IMR-90 (cell line): ENCODE results near the gene AKAP17A. TPM values are rescaled to one million over a fixed set of nuclear protein-coding genes. Genes with fewer than 3 reads are reported as not detected.

Source experiments
- ATAC-seq: fragments of 200-7000 bp; cut with Tn5 transposase; 2 replicates; pipeline ENCODE4 v1.9.1; 2020; ENCODE audit warnings: low read depth, mild to moderate bottlenecking, moderate library complexity
- BruUV-seq: library from RNA; stranded (reverse); fragments of 400-500 nt; replicated peaks from 2 replicates; lab custom pipeline; 2021; lab: Mats Ljungman, UMichigan
- CTCF ChIA-PET: fragments of 300-600 bp; formaldehyde crosslinking; extraction: SDS; loops from one replicate; lab custom pipeline; 2021; ENCODE audit warnings: antibody characterized with exemption; lab: Yijun Ruan, JAX
- POLR2A ChIA-PET: fragments of 300-600 bp; sonication (Branson Sonifier 250); formaldehyde crosslinking; loops from one replicate; lab custom pipeline; 2022; ENCODE audit warnings: antibody characterized with exemption; ENCODE audit not compliant: unreplicated experiment; lab: Charles Lee
- DNase-seq: peaks from one replicate; pipeline ENCODE4 v3.0.0; 2013
- H2AFZ ChIP-seq: replicated peaks from 2 replicates; pipeline ENCODE3; 2013; ENCODE audit warnings: low read length, mild to moderate bottlenecking; ENCODE audit not compliant: poor library complexity
- H2AK5ac ChIP-seq: 2 replicates; pipeline ENCODE4 v1.6.1; 2013; ENCODE audit warnings: low read depth, low read length, inconsistent platforms
- H2AK9ac ChIP-seq: replicated peaks from 2 replicates; pipeline ENCODE3; 2013; ENCODE audit warnings: mild to moderate bottlenecking, low read depth, low read length, moderate library complexity; ENCODE audit not compliant: poor library complexity
- H2BK120ac ChIP-seq: 2 replicates; pipeline ENCODE4 v1.6.1; 2013; ENCODE audit warnings: low read depth, low read length, inconsistent platforms
- H2BK15ac ChIP-seq: 3 replicates; pipeline ENCODE4 v1.6.1; 2013; ENCODE audit warnings: low read depth, low read length, inconsistent platforms
- H2BK20ac ChIP-seq: 2 replicates; pipeline ENCODE4 v1.6.1; 2013; ENCODE audit warnings: low read depth, mild to moderate bottlenecking, inconsistent platforms, low read length, moderate library complexity
- H2BK5ac ChIP-seq: 2 replicates; pipeline ENCODE4 v1.6.1; 2013; ENCODE audit warnings: mild to moderate bottlenecking, low read depth, low read length, inconsistent platforms; ENCODE audit not compliant: poor library complexity, severe bottlenecking
- H3K14ac ChIP-seq: replicated peaks from 2 replicates; pipeline ENCODE4 v1.6.1; 2013; ENCODE audit warnings: low read depth, low read length, inconsistent platforms
- H3K18ac ChIP-seq: 2 replicates; pipeline ENCODE4 v1.6.1; 2013; ENCODE audit warnings: low read depth, low read length, control low read depth
- H3K23ac ChIP-seq: 2 replicates; pipeline ENCODE4 v1.6.1; 2013; ENCODE audit warnings: low read depth, low read length, inconsistent platforms
- H3K27ac ChIP-seq: 2 replicates; pipeline ENCODE4 v1.5.1; 2013; ENCODE audit warnings: mild to moderate bottlenecking, control low read depth, low read length; ENCODE audit not compliant: insufficient read depth
- H3K27me3 ChIP-seq: 2 replicates; pipeline ENCODE4 v1.6.1; 2013; ENCODE audit warnings: low read length; ENCODE audit not compliant: control insufficient read depth, insufficient read depth
- H3K36me3 ChIP-seq: 2 replicates; pipeline ENCODE4 v1.6.1; 2013; ENCODE audit warnings: low read length, mixed read lengths; ENCODE audit not compliant: control insufficient read depth, insufficient read depth
- H3K4ac ChIP-seq: 2 replicates; pipeline ENCODE4 v1.6.1; 2013; ENCODE audit warnings: low read depth, low read length, inconsistent platforms
- H3K4me1 ChIP-seq: 2 replicates; pipeline ENCODE4 v1.6.1; 2013; ENCODE audit warnings: low read length, mixed read lengths; ENCODE audit not compliant: control insufficient read depth, insufficient read depth
- H3K4me2 ChIP-seq: 2 replicates; pipeline ENCODE4 v1.6.1; 2013; ENCODE audit warnings: low read depth, mild to moderate bottlenecking, control low read depth, low read length, moderate library complexity
- H3K4me3 ChIP-seq: 2 replicates; pipeline ENCODE4 v1.5.1; 2013; ENCODE audit warnings: low read depth, mild to moderate bottlenecking, control low read depth, low read length, moderate library complexity; ENCODE audit not compliant: insufficient read depth
- H3K56ac ChIP-seq: 2 replicates; pipeline ENCODE4 v1.6.1; 2013; ENCODE audit warnings: low read length, inconsistent platforms; ENCODE audit not compliant: insufficient read depth; ENCODE audit errors: extremely low read depth
- H3K79me1 ChIP-seq, 2 experiments: 2 replicates each; pipeline ENCODE4 v1.6.1; 2013; ENCODE audit warnings: low read length in 2 of 2, inconsistent platforms in 1 of 2, low read depth in 1 of 2
- H3K9ac ChIP-seq: 2 replicates; pipeline ENCODE4 v1.6.1; 2013; ENCODE audit warnings: low read depth, low read length, control low read depth
- H3K9me1 ChIP-seq: 2 replicates; pipeline ENCODE4 v1.6.1; 2013; ENCODE audit warnings: low read length, inconsistent platforms; ENCODE audit not compliant: insufficient read depth
- H3K9me3 ChIP-seq: 2 replicates; pipeline ENCODE4 v1.6.1; 2013; ENCODE audit warnings: low read length; ENCODE audit not compliant: control insufficient read depth, insufficient read depth
- H4K20me1 ChIP-seq: 2 replicates; pipeline ENCODE4 v1.6.1; 2013; ENCODE audit warnings: low read length, inconsistent platforms; ENCODE audit not compliant: insufficient read depth
- H4K5ac ChIP-seq: 2 replicates; pipeline ENCODE4 v1.6.1; 2013; ENCODE audit warnings: mild to moderate bottlenecking, low read depth, low read length, control low read depth
- H4K8ac ChIP-seq, 2 experiments: 2 replicates each; pipeline ENCODE4 v1.6.1; 2013; ENCODE audit warnings: low read depth in 2 of 2, low read length in 2 of 2, control low read depth in 1 of 2, inconsistent platforms in 1 of 2
- H4K91ac ChIP-seq: 2 replicates; pipeline ENCODE4 v1.6.1; 2013; ENCODE audit warnings: low read depth, low read length, inconsistent platforms; ENCODE audit not compliant: insufficient read depth
- BHLHE40 ChIP-seq: fragments of 150-350 bp; IDR thresholded peaks from 2 replicates; pipeline ENCODE4 v1.6.1; 2016; ENCODE audit warnings: mild to moderate bottlenecking, low read depth, low read length
- CEBPB ChIP-seq: IDR thresholded peaks from 2 replicates; pipeline ENCODE4 v1.6.1; 2012; ENCODE audit warnings: low read depth, low read length, improper control_type of control experiment
- CHD1 ChIP-seq: IDR thresholded peaks from 2 replicates; pipeline ENCODE4 v1.6.1; 2012; ENCODE audit warnings: low read depth, low read length, improper control_type of control experiment
- FOS ChIP-seq: fragments of 150-350 bp; IDR thresholded peaks from 2 replicates; pipeline ENCODE4 v1.6.1; 2016; ENCODE audit warnings: low read depth, low read length
- MAFK ChIP-seq: IDR thresholded peaks from 2 replicates; pipeline ENCODE4 v1.6.1; 2012; ENCODE audit warnings: low read depth, low read length, improper control_type of control experiment
- MXI1 ChIP-seq: IDR thresholded peaks from 2 replicates; pipeline ENCODE4 v1.6.1; 2012; ENCODE audit warnings: low read depth, mild to moderate bottlenecking, low read length, moderate library complexity, borderline replicate concordance
- NFE2L2 ChIP-seq: fragments of 150-350 bp; IDR thresholded peaks from 2 replicates; pipeline ENCODE4 v1.6.1; 2016; ENCODE audit warnings: low read depth, mild to moderate bottlenecking, low read length
- POLR2A ChIP-seq: IDR thresholded peaks from 2 replicates; pipeline ENCODE4 v1.6.1; 2012; ENCODE audit warnings: mild to moderate bottlenecking, low read depth, low read length
- RCOR1 ChIP-seq: IDR thresholded peaks from 2 replicates; pipeline ENCODE4 v1.6.1; 2012; ENCODE audit warnings: mild to moderate bottlenecking, low read length, improper control_type of control experiment; ENCODE audit not compliant: insufficient replicate concordance
- RFX5 ChIP-seq: IDR thresholded peaks from 2 replicates; pipeline ENCODE4 v1.8.0; 2012; ENCODE audit warnings: low read depth, mild to moderate bottlenecking, low read length, moderate library complexity
- SMC3 ChIP-seq: fragments of 150-350 bp; IDR thresholded peaks from 2 replicates; pipeline ENCODE4 v1.6.1; 2016; ENCODE audit warnings: low read depth, mild to moderate bottlenecking, antibody characterized with exemption, low read length, moderate library complexity
- WGBS, 2 experiments: methylation state at CpG; one replicate each; pipeline versions ENCODE4 v1.1.5 to v1.1.7; 2013; ENCODE audit warnings: missing lambda C conversion rate in 2 of 2; ENCODE audit not compliant: insufficient read length in 1 of 2; ENCODE audit errors: extremely low coverage in 2 of 2; 5-methylcytosine and 5-hydroxymethylcytosine counted together
- dilution Hi-C: fragments of 300-500 bp; cut with HindIII; formaldehyde crosslinking; loops from one replicate; pipeline ENCODE4 v1.14.3; 2018; ENCODE audit warnings: low sequenced_read_pairs; ENCODE audit not compliant: unreplicated experiment
- in situ Hi-C: fragments of 300-500 bp; cut with MboI; formaldehyde crosslinking; loops from 3 replicates; pipeline ENCODE4 v1.14.3; 2019; ENCODE audit warnings: low sequenced_read_pairs, inconsistent platforms, mixed read lengths
- intact Hi-C: fragments of 100-400 bp; cut with micrococcal nuclease; formaldehyde crosslinking; loops from 2 replicates; pipeline ENCODE4 v1.10.0; 2022
- polyA plus RNA-seq, 3 experiments: library from polyadenylated mRNA; depleted of rRNA; stranded (reverse); fragments of >200 nt; gene quantifications; 2 replicates each; pipeline ENCODE4 v1.2.3, GENCODE V29; 2012; ENCODE audit warnings: low replicate concordance in 1 of 3
- total RNA-seq: library from RNA; depleted of rRNA; stranded (reverse); fragments of >200 nt; gene quantifications from 2 replicates; pipeline ENCODE4 v1.2.3, GENCODE V29; 2012
- TF ChIP-seq, protein P1 (sequence below): fragments of 150-350 bp; IDR thresholded peaks from 2 replicates; pipeline ENCODE4 v1.6.1; 2016; ENCODE audit warnings: low read depth, mild to moderate bottlenecking, low read length, moderate library complexity, borderline replicate concordance
- TF ChIP-seq, protein P2 (sequence below): conservative IDR thresholded peaks from 2 replicates; pipeline ENCODE4 v1.5.1; 2012; ENCODE audit warnings: mild to moderate bottlenecking, low read depth, low read length, improper control_type of control experiment
- TF ChIP-seq, protein P3 (sequence below): fragments of 150-350 bp; IDR thresholded peaks from 2 replicates; pipeline ENCODE4 v1.6.1; 2017; ENCODE audit warnings: mild to moderate bottlenecking, antibody characterized with exemption, low read length, low read depth

AKAP17A gene
- total and polyA plus RNA-seq, 2 of the 4 experiments (the other 2 are of a cell fraction): 9.0 to 23.7 TPM

DNA sequence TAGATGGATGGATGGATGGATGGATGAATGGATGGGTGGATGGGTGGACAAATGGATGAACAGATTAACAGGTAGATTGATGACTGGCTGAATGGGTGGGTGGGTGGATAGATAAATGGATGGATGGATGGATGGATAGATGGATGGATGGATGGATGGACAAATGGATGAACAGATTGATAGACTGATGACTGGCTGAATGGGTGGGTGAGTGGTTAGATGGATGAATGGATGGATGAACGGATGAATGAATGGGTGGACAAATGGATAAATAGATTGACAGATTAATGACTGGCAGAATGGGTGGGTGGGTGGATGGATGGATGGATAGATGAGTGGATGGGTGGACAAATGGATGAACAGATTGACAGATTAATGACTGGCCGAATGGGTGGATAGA lies 13.6 kb upstream of the AKAP17A start (continued):
- TF ChIP-seq, protein P1, sequence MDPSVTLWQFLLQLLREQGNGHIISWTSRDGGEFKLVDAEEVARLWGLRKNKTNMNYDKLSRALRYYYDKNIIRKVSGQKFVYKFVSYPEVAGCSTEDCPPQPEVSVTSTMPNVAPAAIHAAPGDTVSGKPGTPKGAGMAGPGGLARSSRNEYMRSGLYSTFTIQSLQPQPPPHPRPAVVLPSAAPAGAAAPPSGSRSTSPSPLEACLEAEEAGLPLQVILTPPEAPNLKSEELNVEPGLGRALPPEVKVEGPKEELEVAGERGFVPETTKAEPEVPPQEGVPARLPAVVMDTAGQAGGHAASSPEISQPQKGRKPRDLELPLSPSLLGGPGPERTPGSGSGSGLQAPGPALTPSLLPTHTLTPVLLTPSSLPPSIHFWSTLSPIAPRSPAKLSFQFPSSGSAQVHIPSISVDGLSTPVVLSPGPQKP: no peak
- TF ChIP-seq RFX5: no peak
- TF ChIP-seq MXI1: no peak

DNA sequence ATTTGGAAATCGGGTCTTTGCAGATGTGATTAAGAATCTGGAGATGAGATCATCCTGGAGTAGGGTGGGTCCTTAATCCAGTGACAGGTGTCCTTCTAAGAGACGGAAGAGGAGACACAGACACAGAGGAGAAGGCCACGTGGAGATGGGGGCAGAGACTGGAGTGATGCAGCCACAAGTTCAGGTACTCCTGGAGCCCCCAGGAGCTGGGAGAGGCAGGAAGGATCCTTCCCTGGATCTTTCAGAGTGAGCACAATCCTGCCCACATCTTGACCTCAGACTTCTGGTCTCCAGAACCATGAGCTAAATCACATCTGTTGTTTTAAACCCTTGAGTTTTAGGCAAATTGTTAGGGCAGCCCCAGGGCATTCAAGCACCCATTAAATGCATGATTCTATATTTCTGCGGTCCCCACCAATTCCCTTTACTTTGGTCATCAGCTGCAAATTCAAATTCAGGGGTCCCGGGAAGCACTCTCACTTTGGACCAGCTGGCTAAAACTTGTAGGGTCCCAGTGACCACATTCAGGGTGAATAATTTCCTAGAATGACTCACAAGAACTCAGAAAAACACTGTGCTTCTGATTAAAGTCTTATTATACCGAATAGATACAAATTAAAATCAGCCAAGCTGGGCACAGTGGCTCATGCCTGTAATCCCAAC lies 12.8 kb upstream of the AKAP17A start:
- BruUV-seq: no TSS peak
- no peak overlapping the region for H3K4me2 ChIP-seq
- TF ChIP-seq RFX5: no peak
- TF ChIP-seq CEBPB: no peak
- TF ChIP-seq, protein P2, sequence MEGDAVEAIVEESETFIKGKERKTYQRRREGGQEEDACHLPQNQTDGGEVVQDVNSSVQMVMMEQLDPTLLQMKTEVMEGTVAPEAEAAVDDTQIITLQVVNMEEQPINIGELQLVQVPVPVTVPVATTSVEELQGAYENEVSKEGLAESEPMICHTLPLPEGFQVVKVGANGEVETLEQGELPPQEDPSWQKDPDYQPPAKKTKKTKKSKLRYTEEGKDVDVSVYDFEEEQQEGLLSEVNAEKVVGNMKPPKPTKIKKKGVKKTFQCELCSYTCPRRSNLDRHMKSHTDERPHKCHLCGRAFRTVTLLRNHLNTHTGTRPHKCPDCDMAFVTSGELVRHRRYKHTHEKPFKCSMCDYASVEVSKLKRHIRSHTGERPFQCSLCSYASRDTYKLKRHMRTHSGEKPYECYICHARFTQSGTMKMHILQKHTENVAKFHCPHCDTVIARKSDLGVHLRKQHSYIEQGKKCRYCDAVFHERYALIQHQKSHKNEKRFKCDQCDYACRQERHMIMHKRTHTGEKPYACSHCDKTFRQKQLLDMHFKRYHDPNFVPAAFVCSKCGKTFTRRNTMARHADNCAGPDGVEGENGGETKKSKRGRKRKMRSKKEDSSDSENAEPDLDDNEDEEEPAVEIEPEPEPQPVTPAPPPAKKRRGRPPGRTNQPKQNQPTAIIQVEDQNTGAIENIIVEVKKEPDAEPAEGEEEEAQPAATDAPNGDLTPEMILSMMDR: no peak
- TF ChIP-seq FOS: no peak
- TF ChIP-seq SMC3: no peak
- no peak for TF ChIP-seq POLR2A
- no peak for TF ChIP-seq CHD1
- TF ChIP-seq BHLHE40: no peak
- no peak for TF ChIP-seq MAFK
- TF ChIP-seq NFE2L2: no peak
- TF ChIP-seq RCOR1: no peak
- TF ChIP-seq, protein P3, sequence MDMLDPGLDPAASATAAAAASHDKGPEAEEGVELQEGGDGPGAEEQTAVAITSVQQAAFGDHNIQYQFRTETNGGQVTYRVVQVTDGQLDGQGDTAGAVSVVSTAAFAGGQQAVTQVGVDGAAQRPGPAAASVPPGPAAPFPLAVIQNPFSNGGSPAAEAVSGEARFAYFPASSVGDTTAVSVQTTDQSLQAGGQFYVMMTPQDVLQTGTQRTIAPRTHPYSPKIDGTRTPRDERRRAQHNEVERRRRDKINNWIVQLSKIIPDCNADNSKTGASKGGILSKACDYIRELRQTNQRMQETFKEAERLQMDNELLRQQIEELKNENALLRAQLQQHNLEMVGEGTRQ: no peak

More for the DNA sequence above, 12.8 kb upstream of the AKAP17A start:
- Histone ChIP-seq H3K14ac (no peak overlapping the region), H2BK20ac (no peak overlapping the region), H3K4me1 (no peaks in the 10 kb centered on the region), H3K23ac (no peak overlapping the region), H4K5ac (no peak overlapping the region), H3K18ac (no peak overlapping the region), H2BK120ac (no peak overlapping the region), H2BK15ac (no peak overlapping the region), H3K9me3 (no peaks in the 10 kb centered on the region), H4K91ac (no peak overlapping the region), H3K27ac (no peak overlapping the region), H3K36me3 (no peaks in the 10 kb centered on the region), H3K56ac (no peak overlapping the region), H3K79me1 (no peaks in the 10 kb centered on the region), H3K9ac (no peak overlapping the region), H2AK9ac (no peak overlapping the region), H2BK5ac (no peak overlapping the region), H3K9me1 (no peaks in the 10 kb centered on the region), H4K8ac (no peak overlapping the region), H3K4me3 (no peak overlapping the region), H3K27me3 (no peaks in the 10 kb centered on the region), H2AK5ac (no peak overlapping the region), H3K4ac (no peak overlapping the region), H2AFZ (no peak overlapping the region), H4K20me1 (no peaks in the 10 kb centered on the region)
- POLR2A ChIA-PET: no interaction called here
- in situ Hi-C loops (loop anchor here (25.0 kb wide), 1 partner anchor 116 kb away; the partner anchor contains the start of gene ASMTL), dilution Hi-C loops (no loop called here), intact Hi-C loops (no loop called here)
- ATAC-seq (no peak), DNase-seq (no peak)
- CTCF ChIA-PET: no interaction called here
- 70% methylated on average over 2 of the region's 6 CpGs; no CpG with 5 or more reads in 1 of the 2 experiments for WGBS, 2 experiments
